Upper lobe of left lung (tissue), 6 donors: ENCODE results near the gene HSPBP1. TPM values are rescaled to one million over a fixed set of nuclear protein-coding genes. Genes with fewer than 3 reads are reported as not detected.
A peak's percentile ranks its signal among the peaks of the same experiment; 100 is the strongest.

ENCODE experiments used
- ATAC-seq, 2 donors: fragments of 200-7000 bp; cut with Tn5 transposase; one replicate each; pipeline ENCODE4 v1.9.1; 2022; ENCODE audit warnings: mild to moderate bottlenecking in 2 of 2, moderate library complexity in 2 of 2; ENCODE audit not compliant: low FRiP score in 2 of 2
- DNase-seq, 2 donors: peaks; one replicate each; pipeline ENCODE4 v3.0.0-alpha.2; 2019 to 2020
- H3K27ac ChIP-seq, 4 donors: fragments of 200-600 bp; sonication (generic); one replicate each; pipeline ENCODE4 v1.5.1; 2016 to 2019
- H3K27me3 ChIP-seq, 4 donors: fragments of 200-600 bp; sonication (generic); one replicate each; pipeline ENCODE4 v1.5.1; 2017 to 2019
- H3K36me3 ChIP-seq, 4 donors: fragments of 200-600 bp; sonication (generic); one replicate each; pipeline ENCODE4 v1.5.1; 2016 to 2019
- H3K4me1 ChIP-seq, 4 donors: fragments of 200-600 bp; sonication (generic); one replicate each; pipeline ENCODE4 v1.5.1; 2018 to 2019
- H3K4me3 ChIP-seq, 4 donors: fragments of 200-600 bp; sonication (generic); one replicate each; pipeline ENCODE4 v1.5.1; 2017 to 2019; ENCODE audit warnings: mild to moderate bottlenecking in 2 of 4, moderate library complexity in 1 of 4
- H3K9me3 ChIP-seq, 4 donors: fragments of 200-600 bp; sonication (generic); one replicate each; pipeline ENCODE4 v1.5.1; 2018 to 2019
- CTCF ChIP-seq, 6 experiments: fragments of 450-650 bp in 4 of 6; fragments of 200-600 bp in 2 of 6; sonication (generic) in 2 of 6; IDR thresholded peaks; one replicate each; pipeline ENCODE4 v1.5.1; 2016 to 2019; ENCODE audit warnings: antibody characterized with exemption in 6 of 6
- EP300 ChIP-seq, 4 donors: sonication (generic); formaldehyde crosslinking; IDR thresholded peaks; one replicate each; pipeline ENCODE4 v1.5.1; 2017; ENCODE audit warnings: antibody characterized with exemption in 4 of 4, control low read depth in 2 of 4
- POLR2A ChIP-seq, 4 donors: fragments of 450-650 bp; IDR thresholded peaks; one replicate each; pipeline ENCODE4 v1.5.1; 2016 to 2017; ENCODE audit warnings: antibody characterized with exemption in 4 of 4, mild to moderate bottlenecking in 2 of 4
- POLR2AphosphoS5 ChIP-seq, 2 donors: sonication (generic); formaldehyde crosslinking; IDR thresholded peaks; one replicate each; pipeline ENCODE4 v1.5.1; 2017; ENCODE audit warnings: antibody characterized with exemption in 2 of 2
- WGBS, 2 donors: methylation state at CpG; one replicate each; pipeline ENCODE4 v1.1.5; 2017 to 2018; 5-methylcytosine and 5-hydroxymethylcytosine counted together
- total RNA-seq, 6 donors: library from RNA; depleted of rRNA in 4 of 6; stranded (reverse); fragments of >200 nt in 4 of 6; gene quantifications; one replicate each; pipeline versions ENCODE4 v1.1.0 to v1.2.1, GENCODE V29; 2016 to 2021
- donor health status: DM: no; HTN: no; CAD: no; lungs with moderate emphysema.
- donor health status: DM: no; HTN: yes; CAD: no; lungs with severe emphysema.

HSPBP1 gene
- total RNA-seq, 6 donors from 2014 or later: 21.0 to 34.6 (median 30.1) TPM

DNA sequence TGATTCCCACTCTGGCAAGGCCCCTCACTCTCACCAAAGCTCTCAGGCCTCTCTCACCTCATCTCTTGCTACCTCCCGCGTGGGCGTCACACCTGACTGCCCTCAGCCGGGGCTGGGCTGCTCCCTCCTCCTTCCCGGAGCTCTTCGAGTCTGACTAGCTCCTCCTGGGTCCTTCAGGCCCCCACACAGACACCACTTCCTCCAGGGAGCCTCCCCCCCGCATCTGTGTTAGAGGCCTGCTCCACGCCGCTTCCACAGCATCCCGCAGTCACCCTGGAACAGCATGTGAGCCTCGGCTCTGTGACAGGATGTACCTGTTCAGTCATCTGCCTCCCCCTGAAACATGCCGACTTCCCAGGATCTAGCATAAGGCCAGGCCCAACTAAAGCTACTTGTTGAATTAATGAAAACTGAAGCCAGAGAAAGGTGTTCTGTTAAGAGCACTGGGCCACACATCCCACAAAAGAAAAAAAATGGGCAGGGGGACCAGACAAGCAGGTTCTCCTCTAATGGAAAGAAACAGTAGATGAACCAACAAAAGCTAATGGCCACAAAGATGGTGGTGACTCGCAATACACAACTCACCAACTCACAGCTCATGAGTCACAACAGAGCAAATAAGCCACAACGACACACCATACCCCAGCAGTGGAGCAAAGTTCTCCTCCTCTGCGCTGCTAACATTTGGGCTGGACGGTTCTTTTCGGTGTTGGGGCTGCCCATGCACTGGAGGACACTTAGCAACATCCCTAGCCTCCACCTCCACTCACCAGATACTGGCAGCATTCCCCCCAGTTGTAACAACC, 24.1 kb downstream of the HSPBP1 start:
- peak overlapping the region; percentile 60 to 86 (median 73) for H3K27ac ChIP-seq
- ATAC-seq: no peak
- no peaks in the 10 kb centered on the region for H3K9me3 ChIP-seq
- H3K36me3 ChIP-seq: peaks cover 0 to 6% (median 0%) of the 10 kb centered on the region in 4 donors
- peak overlapping the region in 2 of 4 donors; percentile 98 for H3K4me3 ChIP-seq
- DNase-seq: no peak
- no peaks in the 10 kb centered on the region for H3K27me3 ChIP-seq
- TF ChIP-seq POLR2AphosphoS5 (IDR thresholded peaks at IDR 0.05) (no peak), EP300 (IDR thresholded peaks at IDR 0.05) (no peak), CTCF (IDR thresholded peaks at IDR 0.05) (no peak), POLR2A (IDR thresholded peaks at IDR 0.05) (no peak)
- peaks cover 43 to 80% (median 59%) of the 10 kb centered on the region in 4 donors for H3K4me1 ChIP-seq
- WGBS, 2 donors: 59 to 60% methylated on average over 12 to 16 of the region's 17 CpGs

GRCh38 chr19:55254625-55254977, 25.3 kb downstream of the HSPBP1 start:
- Histone ChIP-seq H3K9me3 (no peaks in the 10 kb centered on the region), H3K4me3 (peak overlapping the region in 3 of 4 donors; percentile 25 to 98 (median 32))

GRCh38 chr19:55253842-55254624, 25.9 kb downstream of the HSPBP1 start:
- DNase-seq: no peak

More at GRCh38 chr19:55254625-55254977, 25.3 kb downstream of the HSPBP1 start:
- 60% methylated on average over 6 of the region's 6 CpGs; no CpG with 5 or more reads in 1 of the 2 donors for WGBS, 2 donors
- no peaks in the 10 kb centered on the region for H3K27me3 ChIP-seq
- ATAC-seq (no peak), DNase-seq (no peak)
- H3K27ac ChIP-seq: peak overlapping the region; percentile 72 to 86 (median 78)
- peaks cover 0 to 6% (median 0%) of the 10 kb centered on the region in 4 donors for H3K36me3 ChIP-seq
- H3K4me1 ChIP-seq: peaks cover 37 to 83% (median 56%) of the 10 kb centered on the region in 4 donors
- TF ChIP-seq CTCF (IDR thresholded peaks at IDR 0.05) (no peak), POLR2AphosphoS5 (IDR thresholded peaks at IDR 0.05) (no peak), POLR2A (IDR thresholded peaks at IDR 0.05) (no peak), EP300 (IDR thresholded peaks at IDR 0.05) (no peak)

More at GRCh38 chr19:55253842-55254624, 25.9 kb downstream of the HSPBP1 start:
- TF ChIP-seq CTCF (IDR thresholded peaks at IDR 0.05): no peak
- no peak for TF ChIP-seq EP300 (IDR thresholded peaks at IDR 0.05)
- peaks cover 0 to 6% (median 0%) of the 10 kb centered on the region in 4 donors for H3K36me3 ChIP-seq
- H3K9me3 ChIP-seq: no peaks in the 10 kb centered on the region
- no peaks in the 10 kb centered on the region for H3K27me3 ChIP-seq
- H3K4me3 ChIP-seq: peak overlapping the region in 3 of 4 donors; percentile 25 to 98 (median 32)
- H3K27ac ChIP-seq: peak overlapping the region; percentile 72 to 86 (median 78)
- H3K4me1 ChIP-seq: peaks cover 36 to 85% (median 55%) of the 10 kb centered on the region in 4 donors
- WGBS, 2 donors: 51 to 56% methylated on average over 13 to 23 of the region's 23 CpGs
- ATAC-seq: no peak
